ENCODE data around the gene CRB3. TPM values are rescaled to one million over a fixed set of nuclear protein-coding genes. Genes with fewer than 3 reads are reported as not detected.

The CRB3 gene
- total RNA-seq, 1 donor from 2014 or later: not detected

GRCh38 chr19:6471076-6471475 is 7.0 kb downstream of the CRB3 start:
- no peaks in the 10 kb centered on the region for H3K9me3 Mint-ChIP-seq

GRCh38 chr19:6472713-6473112 is 8.6 kb downstream of the CRB3 start:
- no peaks in the 10 kb centered on the region for H3K9me3 Mint-ChIP-seq
- H3K36me3 Mint-ChIP-seq (ENCODE audit: low read depth): no peaks in the 10 kb centered on the region
- peaks cover 55% of the 10 kb centered on the region for H3K27me3 Mint-ChIP-seq (ENCODE audit: low read depth)
- H3K27ac Mint-ChIP-seq (ENCODE audit: unreplicated experiment): no peak overlapping the region
- TF ChIP-seq, protein P1, sequence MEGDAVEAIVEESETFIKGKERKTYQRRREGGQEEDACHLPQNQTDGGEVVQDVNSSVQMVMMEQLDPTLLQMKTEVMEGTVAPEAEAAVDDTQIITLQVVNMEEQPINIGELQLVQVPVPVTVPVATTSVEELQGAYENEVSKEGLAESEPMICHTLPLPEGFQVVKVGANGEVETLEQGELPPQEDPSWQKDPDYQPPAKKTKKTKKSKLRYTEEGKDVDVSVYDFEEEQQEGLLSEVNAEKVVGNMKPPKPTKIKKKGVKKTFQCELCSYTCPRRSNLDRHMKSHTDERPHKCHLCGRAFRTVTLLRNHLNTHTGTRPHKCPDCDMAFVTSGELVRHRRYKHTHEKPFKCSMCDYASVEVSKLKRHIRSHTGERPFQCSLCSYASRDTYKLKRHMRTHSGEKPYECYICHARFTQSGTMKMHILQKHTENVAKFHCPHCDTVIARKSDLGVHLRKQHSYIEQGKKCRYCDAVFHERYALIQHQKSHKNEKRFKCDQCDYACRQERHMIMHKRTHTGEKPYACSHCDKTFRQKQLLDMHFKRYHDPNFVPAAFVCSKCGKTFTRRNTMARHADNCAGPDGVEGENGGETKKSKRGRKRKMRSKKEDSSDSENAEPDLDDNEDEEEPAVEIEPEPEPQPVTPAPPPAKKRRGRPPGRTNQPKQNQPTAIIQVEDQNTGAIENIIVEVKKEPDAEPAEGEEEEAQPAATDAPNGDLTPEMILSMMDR (conservative IDR thresholded peaks at IDR 0.05): no peak
- H3K4me3 Mint-ChIP-seq: no peak overlapping the region
- peaks cover 7% of the 10 kb centered on the region for H3K4me1 Mint-ChIP-seq
- DNase-seq (ENCODE audit: low read depth, low spot score): no peak

More at GRCh38 chr19:6471076-6471475, 7.0 kb downstream of the CRB3 start:
- Mint-ChIP-seq H3K27ac (ENCODE audit: unreplicated experiment) (no peak overlapping the region), H3K4me3 (no peak overlapping the region), H3K36me3 (ENCODE audit: low read depth) (no peaks in the 10 kb centered on the region), H3K4me1 (peaks cover 3% of the 10 kb centered on the region), H3K27me3 (ENCODE audit: low read depth) (peaks cover 64% of the 10 kb centered on the region)
- TF ChIP-seq, protein P1 (conservative IDR thresholded peaks at IDR 0.05): no peak
- DNase-seq (ENCODE audit: low read depth, low spot score): no peak

GRCh38 chr19:6473647-6474046 is 9.6 kb downstream of the CRB3 start:
- Mint-ChIP-seq H3K27ac (ENCODE audit: unreplicated experiment) (no peak overlapping the region), H3K4me1 (peaks cover 7% of the 10 kb centered on the region), H3K27me3 (ENCODE audit: low read depth) (peaks cover 46% of the 10 kb centered on the region), H3K4me3 (no peak overlapping the region), H3K36me3 (ENCODE audit: low read depth) (no peaks in the 10 kb centered on the region), H3K9me3 (no peaks in the 10 kb centered on the region)
- TF ChIP-seq, protein P1 (conservative IDR thresholded peaks at IDR 0.05): no peak
- no peak for DNase-seq (ENCODE audit: low read depth, low spot score)

DNA sequence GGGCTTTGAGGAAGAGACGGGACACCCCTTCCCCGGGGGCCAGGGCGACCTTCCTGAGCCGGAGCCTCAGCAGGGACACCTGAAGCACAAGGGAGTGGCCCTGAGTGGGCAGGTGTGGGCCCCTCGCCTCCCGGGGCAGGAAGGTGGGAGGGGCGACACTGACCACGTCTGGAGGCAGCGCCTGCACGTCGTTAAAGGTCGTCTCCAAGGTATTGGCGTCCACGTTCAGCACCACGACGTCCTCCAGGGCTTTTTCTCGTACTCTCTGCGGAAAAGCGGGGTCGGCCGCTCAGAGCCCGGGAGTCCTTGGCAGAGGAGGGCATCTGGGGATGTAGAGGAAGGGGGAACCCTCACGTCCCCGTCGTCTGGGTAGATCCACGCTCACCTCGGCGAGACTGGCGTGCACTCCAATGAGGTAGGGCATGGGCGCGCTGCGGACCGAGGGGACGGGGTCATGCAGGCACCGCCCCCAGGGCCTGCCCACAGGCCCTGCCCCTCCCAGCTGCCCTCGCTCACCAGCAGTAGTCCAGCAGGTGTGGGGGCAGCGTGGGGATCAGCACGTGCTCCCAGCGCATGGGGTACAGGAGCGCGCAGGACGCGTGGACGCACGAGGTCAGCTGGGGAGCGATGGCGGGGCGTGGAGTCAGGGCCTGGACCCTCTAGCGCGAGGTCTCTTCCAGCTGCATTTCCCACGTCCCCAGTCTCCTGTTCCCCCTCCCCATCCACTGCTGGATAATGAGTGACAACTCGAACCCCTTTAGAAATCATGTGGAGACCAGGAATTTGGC is 11.4 kb downstream of the CRB3 start:
- H3K4me3 Mint-ChIP-seq: peak overlapping the region; percentile 80
- H3K27me3 Mint-ChIP-seq (ENCODE audit: low read depth): peaks cover 36% of the 10 kb centered on the region
- no peaks in the 10 kb centered on the region for H3K36me3 Mint-ChIP-seq (ENCODE audit: low read depth)
- TF ChIP-seq, protein P1 (conservative IDR thresholded peaks at IDR 0.05): no peak
- peaks cover 7% of the 10 kb centered on the region for H3K4me1 Mint-ChIP-seq
- DNase-seq (ENCODE audit: low read depth, low spot score): no peak
- no peak overlapping the region for H3K27ac Mint-ChIP-seq (ENCODE audit: unreplicated experiment)
- no peaks in the 10 kb centered on the region for H3K9me3 Mint-ChIP-seq

DNA sequence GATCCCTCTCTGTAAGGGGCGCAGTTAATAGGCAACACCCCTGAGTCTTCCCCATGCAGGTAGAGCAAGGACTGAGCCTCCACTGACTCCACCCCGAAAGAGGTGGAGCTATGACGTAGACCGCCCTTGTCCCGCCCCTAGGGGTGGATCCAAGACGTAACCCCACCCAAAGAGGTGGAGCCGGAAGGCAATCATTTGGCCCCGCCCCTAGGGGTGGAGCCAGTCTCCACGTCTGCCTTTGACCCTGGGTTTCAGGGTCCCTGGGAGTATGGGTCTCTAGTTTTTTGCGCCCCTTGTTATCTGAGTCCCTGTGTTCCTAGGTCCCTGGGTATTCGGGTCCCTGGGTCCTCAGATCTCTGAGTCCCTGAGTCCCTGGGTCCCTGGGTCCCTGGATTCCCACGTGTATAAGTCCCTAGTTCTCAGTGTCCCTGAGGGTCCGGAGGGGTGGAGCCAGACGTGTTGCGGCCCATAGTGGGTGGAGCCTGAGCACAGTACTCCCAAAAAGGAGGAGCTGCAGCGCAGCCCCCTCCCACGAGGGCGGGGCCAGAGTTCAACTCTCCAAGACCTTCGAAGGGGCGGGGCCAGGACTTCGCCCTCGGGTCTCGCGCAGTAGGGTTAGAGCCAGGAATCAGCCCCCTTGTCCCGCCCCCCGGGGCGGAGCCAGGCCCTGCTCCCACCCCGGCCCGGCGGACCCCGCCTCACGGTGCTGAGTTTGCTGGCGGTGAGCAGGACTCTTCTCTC is 12.3 kb downstream of the CRB3 start:
- no peak overlapping the region for H3K27ac Mint-ChIP-seq (ENCODE audit: unreplicated experiment)
- TF ChIP-seq, protein P1 (conservative IDR thresholded peaks at IDR 0.05): no peak
- DNase-seq (ENCODE audit: low read depth, low spot score): peak; percentile 90
- no peaks in the 10 kb centered on the region for H3K9me3 Mint-ChIP-seq
- H3K4me1 Mint-ChIP-seq: peaks cover 7% of the 10 kb centered on the region
- H3K36me3 Mint-ChIP-seq (ENCODE audit: low read depth): no peaks in the 10 kb centered on the region
- H3K27me3 Mint-ChIP-seq (ENCODE audit: low read depth): peaks cover 33% of the 10 kb centered on the region
- H3K4me3 Mint-ChIP-seq: peak overlapping the region; percentile 80

All from neural crest cell (in vitro differentiated cells).